OCI-LY1 (cell line): Measurements from ENCODE around the gene CHRNA4.

Experiments
- EZH2 ChIP-seq: fragments of 200-600 bp; sonication (generic), shearing (Covaris generic); IDR thresholded peaks from 2 replicates; pipeline ENCODE4 v1.8.0; 2017; ENCODE audit warnings: borderline replicate concordance, mixed run types, mild to moderate bottlenecking, antibody characterized with exemption, low read length, moderate library complexity, mixed read lengths
- TF ChIP-seq, protein P1 (sequence below): fragments of 200-600 bp; sonication (generic), shearing (Covaris generic); IDR thresholded peaks from 2 replicates; pipeline ENCODE4 v1.5.1; 2017; ENCODE audit warnings: mild to moderate bottlenecking, antibody characterized with exemption, low read length, moderate library complexity, mixed read lengths

DNA sequence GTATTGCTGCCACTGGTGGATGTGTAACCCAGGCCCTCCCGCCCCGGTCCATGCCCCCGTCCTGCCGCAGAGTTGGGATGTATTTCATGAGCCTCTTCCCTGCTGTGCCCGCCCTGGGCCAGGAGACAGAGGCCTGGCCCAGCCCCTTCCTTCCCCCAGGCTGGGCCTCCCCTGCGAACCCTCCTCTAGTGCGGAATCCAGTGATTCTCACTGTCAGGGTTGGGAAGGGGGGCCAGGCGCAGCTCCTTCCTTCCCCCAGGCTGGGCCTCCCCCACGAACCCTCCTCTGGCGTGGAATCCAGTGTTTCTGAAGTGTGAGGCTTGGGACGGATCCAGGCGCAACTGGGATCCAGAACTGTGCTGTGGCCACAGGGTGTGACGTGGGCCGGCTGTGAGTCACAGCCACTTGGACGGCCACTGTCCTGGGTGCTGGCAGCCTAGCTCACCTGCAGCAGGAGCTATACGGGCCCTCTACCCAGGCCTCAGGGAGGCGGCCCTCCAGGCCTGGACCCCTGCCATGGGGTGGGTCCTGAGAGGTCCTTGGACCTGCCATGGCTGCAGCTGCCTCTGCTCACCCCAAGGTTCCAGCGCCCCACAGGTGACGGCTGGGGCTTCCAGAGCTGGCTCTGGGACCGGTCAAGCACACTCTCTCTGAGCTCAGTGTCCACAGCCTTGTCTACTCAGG lies 39.9 kb downstream of the CHRNA4 start:
- TF ChIP-seq EZH2: no peak
- TF ChIP-seq, protein P1, sequence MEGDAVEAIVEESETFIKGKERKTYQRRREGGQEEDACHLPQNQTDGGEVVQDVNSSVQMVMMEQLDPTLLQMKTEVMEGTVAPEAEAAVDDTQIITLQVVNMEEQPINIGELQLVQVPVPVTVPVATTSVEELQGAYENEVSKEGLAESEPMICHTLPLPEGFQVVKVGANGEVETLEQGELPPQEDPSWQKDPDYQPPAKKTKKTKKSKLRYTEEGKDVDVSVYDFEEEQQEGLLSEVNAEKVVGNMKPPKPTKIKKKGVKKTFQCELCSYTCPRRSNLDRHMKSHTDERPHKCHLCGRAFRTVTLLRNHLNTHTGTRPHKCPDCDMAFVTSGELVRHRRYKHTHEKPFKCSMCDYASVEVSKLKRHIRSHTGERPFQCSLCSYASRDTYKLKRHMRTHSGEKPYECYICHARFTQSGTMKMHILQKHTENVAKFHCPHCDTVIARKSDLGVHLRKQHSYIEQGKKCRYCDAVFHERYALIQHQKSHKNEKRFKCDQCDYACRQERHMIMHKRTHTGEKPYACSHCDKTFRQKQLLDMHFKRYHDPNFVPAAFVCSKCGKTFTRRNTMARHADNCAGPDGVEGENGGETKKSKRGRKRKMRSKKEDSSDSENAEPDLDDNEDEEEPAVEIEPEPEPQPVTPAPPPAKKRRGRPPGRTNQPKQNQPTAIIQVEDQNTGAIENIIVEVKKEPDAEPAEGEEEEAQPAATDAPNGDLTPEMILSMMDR: no peak
